CD4-positive, alpha-beta T cell treated with Interleukin-6 at 100 ng/mL for 8 hours (primary cell): ENCODE data around the gene CWC27.
"Not testable (repeated sequence)": the region's sequence is repeated elsewhere in the genome, so short reads cannot be mapped to it uniquely, and the experiment has no call there.

Experiments used
- DNase-seq: peaks from one replicate; pipeline ENCODE4 v3.0.0-alpha.2; 2020; ENCODE audit warnings: mixed read lengths, low spot score

Gene CWC27

DNA sequence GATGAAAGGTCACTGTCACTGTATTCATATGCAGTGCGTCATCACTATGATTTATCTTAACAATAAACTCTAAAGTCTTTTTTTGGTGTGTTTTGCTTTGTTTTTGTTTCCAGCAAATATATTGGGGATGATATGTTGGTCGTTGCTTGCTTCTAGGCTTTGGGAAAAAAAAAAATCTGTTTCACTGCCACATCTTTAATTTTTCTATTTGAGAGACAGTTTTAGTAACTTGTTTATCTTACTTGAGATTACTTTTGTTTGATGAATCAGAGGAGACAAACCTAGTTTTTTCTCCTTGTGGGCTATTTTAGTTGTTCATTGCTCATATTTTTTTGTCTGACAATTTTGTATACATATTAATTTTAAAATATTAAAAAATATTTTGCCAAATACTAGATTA is 19.4 kb downstream of the CWC27 start:
- no peak for DNase-seq

DNA sequence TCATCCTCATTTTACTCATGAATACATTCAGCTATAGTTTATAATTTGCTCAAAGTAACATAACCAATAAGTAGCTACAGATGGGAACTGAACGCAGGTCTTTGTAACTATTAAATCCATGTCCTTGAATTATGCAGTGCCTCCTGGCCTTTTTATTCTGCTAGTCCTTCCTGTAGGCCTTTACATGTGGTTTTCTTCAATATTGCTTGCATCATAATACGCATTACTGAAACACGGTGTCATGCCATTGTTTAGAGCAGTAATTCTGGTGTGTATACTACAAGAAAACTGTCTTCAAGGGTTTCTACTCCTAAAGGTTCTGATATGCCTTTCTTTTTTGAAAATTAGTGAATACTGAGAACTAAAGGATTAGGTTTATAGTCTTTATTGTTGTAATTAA is 20.7 kb downstream of the CWC27 start:
- DNase-seq, result no peak

DNA sequence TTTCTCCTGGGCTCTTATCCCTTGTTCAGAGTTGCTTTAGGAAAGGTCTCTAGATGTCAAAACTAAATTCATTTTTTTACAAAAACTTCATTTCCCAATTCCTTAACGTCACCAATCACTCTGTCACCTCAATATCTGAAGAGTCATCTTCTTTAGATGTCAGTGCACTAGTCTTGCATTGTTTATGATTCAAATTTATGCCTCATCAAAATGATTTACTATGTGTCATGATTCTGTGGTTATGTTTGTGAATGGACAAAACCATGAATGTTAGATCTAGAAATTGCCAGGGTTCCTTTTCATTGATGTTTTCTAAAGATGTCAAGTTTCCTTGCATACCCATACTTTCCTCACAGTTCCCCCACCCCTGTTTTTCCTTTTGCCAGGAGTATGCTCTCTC is 21.5 kb downstream of the CWC27 start:
- DNase-seq, result no peak

DNA sequence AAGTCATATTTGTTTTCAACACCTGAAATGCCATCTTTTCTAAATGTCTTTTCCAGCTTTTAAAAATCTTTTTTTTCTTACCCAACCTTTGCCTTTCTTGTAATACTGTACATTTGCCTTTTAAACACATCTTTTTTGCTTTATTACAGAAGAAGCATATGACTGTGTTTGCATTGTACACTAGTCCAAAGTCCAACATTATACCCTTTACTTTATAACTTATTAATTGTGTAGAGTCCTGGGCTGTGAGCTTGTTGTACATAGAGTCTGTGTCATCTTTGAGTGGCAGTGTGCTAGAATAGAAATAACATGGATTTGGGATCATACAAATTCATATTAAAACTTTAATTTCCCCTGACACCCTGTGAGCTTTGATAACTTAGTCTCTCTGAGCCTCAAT is 23.7 kb downstream of the CWC27 start:
- DNase-seq, result no peak

DNA sequence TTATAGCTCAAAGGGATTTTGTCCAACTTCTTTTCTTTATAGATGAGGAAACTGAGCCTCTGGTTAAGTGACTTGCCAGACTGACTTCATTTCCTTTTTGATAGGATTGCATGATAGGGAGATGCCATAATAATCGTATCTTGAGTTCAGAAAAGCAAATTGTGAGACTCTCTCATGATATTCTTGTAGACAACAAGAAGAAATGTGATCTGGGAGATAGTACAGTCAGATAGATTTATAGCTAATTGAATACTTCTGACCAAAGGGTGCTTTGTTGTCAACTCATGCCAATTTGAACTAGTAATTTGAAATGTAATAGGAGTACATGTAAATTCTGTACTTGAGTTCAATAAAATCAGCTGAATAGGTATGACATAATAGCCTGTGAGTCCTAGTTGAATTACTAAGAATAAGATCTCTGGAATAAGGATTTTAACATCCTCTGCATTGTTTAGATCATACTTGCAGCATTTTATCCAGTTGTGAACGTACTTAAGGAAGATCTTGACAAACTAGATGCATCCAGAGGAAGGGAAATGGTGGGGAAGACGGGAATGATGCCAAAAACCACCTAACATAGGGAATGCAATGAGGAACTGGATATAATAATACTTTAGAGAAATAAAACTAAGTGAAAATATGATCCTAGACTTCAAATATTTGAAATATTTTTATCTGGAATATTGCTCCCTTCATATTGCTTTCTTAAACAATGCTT is 25.5 kb downstream of the CWC27 start:
- DNase-seq, result no peak

DNA sequence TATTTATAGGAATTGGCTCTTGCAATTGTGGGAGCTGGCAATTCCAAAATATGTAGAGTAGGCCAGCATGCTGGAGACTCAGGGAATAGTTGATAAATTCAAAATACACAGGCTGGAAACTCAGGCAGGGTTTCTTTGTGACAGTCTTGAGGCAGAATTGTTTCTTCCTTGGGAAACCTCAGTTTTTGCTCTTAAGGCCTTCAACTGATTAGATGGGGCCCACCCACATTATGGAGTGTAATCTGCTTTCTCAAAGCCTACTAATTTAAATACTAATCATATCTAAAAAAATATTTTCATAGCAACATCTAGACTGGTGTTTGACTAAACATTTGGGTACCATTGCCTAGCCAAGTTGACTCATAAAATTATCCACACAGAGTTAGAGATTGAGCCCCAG is 27.6 kb downstream of the CWC27 start:
- no peak for DNase-seq

DNA sequence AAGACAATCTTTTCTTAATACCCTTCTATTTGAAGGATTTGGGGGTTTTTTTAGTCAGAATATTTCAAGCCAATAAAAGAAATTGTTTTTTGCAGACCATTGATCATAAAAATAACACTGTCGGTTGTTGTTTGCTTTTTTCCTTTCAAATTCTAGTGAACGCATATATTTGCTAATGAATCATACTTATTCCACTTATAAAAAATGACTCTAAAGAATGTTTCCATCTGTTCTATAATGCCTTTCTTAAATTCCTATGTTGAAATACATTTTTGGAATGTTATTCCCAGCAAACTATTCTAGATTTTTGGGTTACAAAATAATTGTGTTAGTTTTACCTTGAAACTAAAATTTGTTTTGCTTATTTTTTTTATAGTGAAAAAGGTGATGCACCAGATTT is 32.2 kb downstream of the CWC27 start:
- DNase-seq, result no peak

DNA sequence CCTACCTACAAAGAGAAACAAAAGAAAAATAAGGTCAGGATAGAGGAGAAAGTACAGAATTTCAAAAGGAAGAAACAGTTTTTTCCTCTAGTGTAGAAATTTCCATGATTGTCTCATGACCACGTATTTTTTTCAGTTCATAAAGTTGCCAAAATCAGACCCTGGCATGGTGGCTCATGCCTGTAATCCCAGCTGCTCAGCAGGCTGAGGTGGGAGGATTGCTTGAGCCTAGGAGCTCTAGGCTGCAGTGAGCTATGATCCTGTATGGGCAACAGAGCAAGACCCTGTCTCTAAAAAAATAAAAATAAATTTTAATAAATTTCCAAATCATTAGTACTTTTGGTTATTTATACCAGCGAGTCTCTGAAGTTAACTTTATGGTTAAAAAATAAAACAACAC is 37.8 kb downstream of the CWC27 start:
- DNase-seq, result no peak

DNA sequence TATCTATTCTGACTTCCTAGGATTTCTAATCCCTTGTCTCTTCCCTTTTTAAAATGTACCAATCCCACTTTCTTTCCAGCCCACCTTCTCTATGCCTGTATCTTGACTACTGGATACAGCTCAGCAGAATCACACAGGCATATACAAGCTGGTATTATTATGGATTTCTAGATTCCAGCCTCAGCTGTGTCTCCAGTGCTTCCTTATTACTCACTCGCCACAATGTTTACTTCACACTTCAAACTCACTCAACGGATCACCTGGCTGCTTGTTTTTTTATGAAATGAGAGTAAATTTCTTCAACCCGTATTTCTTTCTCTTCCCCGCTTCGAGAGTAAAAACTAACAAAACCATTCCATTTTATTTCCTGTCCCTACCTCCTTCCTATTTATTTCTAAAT is 38.8 kb downstream of the CWC27 start:
- no peak for DNase-seq

DNA sequence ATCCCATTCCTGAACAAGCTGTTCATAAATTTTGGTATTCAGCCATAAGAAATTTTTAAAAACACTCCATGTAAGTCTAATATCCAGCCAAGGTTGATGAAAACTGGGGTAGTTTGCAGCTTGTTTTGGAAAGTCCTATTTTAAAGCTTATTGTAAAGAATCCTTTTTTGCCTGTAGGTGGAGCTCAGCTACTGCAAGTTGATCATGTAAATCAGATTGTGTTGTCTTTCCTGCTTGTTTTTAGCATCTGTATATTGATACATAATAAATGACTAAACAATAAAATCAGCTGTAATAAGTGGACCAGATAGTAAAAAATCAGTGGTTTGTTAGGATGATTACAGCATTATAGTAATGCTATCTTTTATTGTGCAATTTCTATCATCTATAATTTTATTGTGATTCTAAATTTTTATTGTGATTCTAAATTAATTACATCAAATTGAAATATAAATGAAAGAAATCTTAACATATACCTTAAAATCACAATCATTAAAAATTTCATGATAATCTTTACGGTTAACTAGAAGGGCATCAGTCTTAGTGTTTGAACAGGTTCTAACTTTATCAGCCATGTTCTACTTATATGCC is 42.4 kb downstream of the CWC27 start:
- peak; percentile 14 for DNase-seq

DNA sequence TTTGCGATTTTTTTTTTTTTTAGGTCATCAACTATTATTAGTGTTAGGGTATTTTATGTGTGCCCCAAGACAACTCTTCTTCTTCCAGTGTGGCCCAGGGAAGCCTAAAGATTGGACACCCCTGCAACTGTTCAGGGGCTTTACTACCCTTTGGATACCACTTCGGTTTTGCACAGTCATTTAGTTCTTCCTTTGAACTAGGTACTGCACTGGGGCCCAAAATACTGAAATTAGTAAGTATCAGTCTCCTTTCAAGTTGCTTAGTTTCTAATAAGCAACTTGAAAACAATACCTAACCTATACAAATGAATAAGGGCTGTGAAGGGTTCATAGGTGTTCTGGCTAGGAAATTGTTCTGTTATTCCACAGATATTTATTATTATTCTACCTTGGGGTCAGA is 45.3 kb downstream of the CWC27 start:
- no peak for DNase-seq

DNA sequence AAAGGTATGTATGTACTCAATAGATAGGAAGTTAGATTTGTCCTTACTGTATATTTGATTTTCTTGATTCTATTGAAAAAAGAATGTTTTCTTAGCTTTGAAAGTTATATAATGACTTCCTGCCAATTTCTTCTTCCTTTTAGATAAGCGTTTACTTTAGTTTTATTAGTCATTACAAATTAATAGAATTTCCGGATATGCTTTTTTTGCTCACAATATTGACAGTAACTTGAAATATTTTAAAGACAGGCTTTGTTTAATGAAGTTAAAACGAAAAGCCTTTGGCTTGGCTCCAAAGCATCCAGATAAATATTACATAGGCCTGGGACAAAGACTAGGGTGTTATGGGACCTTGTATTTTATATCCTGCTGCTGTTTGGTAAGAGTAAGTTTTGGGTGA is 49.5 kb downstream of the CWC27 start:
- no peak for DNase-seq

DNA sequence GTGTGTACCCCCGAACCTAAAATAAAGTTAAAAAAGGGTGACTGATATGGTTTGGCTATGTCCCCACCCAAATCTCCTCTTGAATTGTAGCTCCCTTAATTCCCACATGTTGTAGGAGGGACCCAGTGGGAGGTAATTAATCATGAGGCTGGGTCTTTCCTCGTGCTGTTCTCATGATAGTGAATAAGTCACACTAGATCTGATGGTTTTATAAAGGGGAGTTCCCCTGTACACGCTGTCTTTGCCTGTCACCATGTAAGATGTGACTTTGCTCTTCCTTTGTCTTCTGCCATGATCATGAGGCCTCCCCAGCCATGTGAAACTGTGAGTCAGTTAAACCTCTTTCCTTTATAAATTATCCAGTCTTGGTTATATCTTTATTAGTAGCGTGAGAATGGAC is 50.6 kb downstream of the CWC27 start:
- not testable (repeated sequence) for DNase-seq

DNA sequence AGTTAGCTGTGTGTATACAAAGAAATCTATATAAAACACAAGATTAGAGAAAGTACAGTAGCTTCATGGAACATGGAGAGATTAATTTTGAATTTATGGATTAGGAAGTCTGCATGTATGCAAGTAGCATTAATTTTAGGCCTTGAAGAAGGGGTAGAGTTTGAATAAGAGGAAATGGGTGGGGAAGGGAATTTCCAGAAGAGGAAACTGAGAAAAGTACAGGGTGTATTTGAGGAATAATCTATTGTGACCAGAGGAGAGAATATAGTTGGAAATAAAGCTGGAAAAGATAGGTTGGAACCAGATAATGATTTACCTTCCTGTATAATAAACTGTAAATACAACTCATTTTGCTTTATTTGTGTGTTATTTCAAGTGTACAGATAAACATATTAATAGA is 53.6 kb downstream of the CWC27 start:
- no peak for DNase-seq

DNA sequence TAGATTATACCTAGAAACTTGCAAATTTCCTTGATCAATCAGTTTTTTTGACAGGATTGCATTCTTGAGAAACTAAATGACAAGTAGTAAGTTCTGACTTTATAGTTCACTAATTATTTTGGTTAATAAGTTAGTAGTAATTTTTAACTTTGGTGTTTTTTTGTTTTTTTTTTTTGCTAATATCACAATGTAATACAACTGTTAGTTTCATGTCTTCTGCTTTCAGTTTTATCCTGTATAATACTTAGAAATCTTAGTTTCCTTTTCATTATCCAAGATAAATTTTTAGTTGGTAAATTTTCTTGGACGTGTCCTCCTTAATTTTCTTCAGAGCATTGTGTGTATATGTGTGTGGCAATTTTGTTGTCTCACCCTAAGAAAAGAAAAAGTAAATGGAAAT is 57.8 kb downstream of the CWC27 start:
- no peak for DNase-seq

DNA sequence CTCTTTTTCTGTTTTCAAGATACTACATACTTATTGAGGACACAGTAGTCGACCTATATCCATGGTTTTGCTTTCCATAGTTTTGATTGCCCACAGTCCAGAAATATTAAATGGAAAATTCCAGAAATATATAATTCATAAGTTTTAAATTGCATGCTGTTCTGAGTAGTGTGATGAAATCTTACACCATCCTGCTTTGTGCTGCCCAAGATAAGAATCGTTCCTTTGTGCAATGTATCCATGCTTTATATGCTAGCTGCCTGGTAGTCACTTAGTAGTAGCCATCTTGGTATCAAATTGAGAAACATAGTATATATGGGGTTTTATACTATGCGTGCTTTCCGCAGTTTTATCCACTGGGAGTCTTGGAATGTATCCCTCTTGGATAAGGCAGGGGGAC is 59.0 kb downstream of the CWC27 start:
- no peak for DNase-seq

DNA sequence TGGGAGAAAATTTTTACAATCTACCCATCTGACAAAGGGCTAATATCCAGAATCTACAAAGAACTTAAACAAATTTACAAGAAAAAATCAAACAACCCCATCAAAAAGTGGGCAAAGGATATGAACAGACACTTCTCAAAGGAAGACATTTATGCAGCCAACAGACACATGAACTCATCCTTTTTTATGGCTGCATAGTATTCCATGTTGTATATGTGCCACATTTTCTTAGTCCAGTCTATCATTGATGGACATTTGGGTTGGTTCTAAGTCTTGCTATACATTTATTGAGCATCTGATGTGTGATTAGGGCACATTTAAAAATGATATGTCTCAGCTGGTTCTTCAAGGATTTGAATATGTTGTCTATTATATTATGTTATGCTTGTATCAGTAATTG is 61.9 kb downstream of the CWC27 start:
- DNase-seq, result not testable (repeated sequence)

DNA sequence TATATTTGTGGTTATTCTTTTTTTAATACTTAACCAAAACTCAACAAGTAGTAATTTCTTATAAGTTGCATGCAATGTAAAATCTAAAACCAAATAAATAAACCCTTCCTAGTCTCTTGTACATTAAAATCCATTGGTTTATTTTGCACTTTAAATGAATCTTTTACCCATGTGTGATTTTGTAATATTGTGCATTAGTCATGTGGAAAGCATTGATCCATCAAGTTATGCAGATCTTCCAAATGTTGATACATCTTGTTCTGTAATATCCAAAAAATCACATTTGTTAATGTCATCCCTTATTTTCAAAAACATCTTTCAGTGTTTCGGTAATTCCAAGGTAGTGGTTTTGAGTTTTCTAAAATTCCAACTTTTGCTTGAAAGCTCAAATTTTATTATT is 63.3 kb downstream of the CWC27 start:
- DNase-seq, result no peak

DNA sequence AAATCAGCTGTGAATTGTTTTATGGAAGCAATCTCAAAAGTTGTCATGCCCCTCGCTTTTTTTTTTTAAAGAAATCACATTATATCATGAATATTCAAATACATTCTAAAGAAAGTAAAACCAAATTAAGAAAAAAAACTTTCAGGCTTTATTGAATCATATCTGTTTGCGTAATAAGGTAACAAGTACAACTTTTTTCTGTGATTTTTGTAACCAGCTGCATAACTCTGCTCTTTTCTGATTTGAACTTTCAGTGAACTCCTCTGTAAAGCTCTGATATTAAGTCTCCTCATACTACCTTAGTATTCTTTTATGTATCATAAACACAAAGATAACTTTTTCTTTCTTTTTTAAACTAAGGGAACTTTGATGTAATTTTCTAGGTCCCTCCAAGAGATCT is 65.3 kb downstream of the CWC27 start:
- no peak for DNase-seq

DNA sequence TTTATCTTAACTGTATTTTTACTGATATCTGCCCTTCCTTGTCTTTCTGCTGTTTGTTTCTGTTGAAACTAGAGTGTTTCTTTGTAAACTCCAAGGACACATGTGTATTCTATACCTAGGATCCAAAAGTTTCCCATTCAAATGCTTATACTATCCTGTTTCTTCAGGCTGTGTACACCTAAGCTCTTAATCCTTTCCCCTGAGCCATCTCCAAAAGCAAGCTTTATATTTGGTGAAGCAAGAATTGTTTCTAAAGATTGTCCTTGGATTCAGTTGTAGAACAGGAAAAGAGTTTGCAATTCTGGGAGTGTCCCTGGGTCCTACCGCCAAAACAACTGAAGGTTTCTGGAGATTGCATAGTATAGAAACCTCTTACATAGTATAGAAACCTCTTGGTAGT is 65.9 kb downstream of the CWC27 start:
- no peak for DNase-seq

DNA sequence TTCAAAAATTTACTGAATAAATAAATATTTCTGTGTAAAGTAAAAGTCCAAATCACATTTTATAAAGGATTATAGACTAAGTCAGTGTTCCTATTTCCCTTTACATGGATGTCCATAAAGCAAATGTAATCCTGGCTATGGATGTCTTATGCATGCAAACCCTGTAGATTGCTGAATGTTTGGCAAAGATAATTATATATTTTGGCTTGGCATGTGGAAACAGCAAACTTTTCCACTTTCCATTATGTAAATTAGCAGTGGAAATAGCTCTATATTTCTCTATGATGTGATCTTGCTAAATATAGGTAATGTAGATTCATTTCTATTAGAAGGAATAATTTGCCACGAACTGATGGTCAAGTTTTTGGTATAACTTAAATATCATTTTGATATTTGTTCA is 66.5 kb downstream of the CWC27 start:
- no peak for DNase-seq

DNA sequence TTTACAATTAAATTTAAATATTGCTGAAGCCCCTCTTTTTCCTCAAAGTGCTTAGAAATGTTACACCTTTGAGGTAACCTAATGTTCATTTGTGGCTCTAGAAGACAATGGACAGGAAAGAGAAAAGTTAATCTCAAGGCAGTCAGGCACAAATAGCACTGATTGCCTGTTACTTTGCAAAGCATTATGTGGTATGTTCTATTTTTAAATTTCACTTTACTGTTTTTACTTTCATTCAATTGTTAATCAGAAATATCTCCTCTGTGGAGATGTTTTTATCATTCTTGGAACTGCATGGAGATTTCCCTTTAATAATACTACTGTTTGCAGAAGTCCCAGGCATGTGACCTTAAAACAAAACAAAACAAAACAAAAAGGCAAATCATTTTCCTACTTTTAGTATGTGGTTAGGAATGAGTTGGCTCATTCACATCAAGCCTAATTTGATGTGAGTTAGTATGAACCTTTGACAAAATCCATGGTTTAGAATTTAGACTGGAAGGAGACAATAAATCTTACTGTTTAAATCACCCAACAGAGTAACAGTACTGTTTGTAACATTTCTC is 67.5 kb downstream of the CWC27 start:
- no peak for DNase-seq

DNA sequence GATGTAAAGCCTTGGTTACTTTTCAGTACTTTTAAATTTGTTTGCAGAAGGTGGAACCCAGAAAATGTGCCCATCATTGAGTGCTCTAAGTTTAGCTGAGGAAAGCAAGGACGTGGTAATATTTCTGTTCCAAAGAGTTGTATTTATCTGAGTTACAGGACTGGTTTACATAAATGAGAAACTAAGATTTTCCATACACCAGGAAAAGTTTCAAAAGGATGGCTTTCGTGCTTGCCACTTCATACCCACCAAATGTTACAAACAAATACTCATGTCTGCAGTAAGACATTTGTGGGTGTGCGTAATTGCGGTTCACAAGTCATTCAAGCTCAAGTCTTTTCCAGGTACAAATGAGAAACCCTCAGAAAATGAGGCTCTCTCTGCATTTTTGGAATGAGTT is 68.1 kb downstream of the CWC27 start:
- DNase-seq, result no peak

DNA sequence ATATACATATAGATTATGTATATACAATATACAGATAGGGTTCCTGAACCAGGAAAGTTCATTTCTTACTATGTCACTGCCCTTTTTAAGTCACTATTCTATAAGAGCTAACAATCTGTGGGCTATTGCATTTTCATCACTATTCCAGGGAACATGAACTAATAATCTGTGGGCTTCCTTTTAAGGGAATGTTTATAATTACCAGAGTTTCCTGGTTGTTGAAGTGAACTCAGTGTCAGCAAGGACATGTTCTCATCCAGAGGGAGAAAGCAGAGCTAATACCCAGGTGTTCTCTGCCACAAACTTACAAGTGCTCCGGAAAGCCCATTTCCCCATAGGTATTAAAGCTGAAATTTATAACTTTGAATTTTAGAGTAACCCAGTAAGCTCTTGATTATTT is 69.6 kb downstream of the CWC27 start:
- no peak for DNase-seq
